Posterior cingulate gyrus (tissue), 11 donors: ENCODE results near the gene MAP3K20.
A peak's percentile ranks its signal among the peaks of the same experiment; 100 is the strongest.

ENCODE experiments used
- DNase-seq, 10 donors: peaks; one replicate each; pipeline versions ENCODE4 v3.0.0 to v3.0.0-alpha.2; 2020 to 2021; ENCODE audit warnings: mixed read lengths in 3 of 10
- intact Hi-C: fragments of 100-400 bp; cut with DNase I; formaldehyde crosslinking; loops from one replicate; pipeline ENCODE4 v1.15.1; 2023

Gene MAP3K20

DNA sequence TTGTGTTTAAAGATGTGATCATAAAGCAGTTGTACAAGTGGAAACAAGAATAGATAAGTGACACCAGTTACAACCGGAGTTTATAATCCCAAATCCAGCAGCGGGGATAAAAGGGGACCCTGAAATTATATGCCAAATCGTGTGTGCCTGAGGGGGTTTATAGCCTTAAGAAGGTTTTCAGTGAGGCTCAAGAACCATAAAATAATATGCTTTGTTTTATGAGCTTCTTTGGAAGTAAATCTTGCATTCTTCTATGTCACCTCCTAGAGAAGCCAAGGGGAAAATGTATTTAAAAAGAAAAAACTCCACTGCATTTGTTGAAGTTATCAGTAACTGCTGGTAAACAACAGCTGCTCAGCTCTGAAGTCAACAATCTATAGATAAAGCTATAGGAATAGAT lies 25.8 kb upstream of the MAP3K20 start:
- intact Hi-C loops = no loop called here

GRCh38 chr2:173050684-173051083 lies 25.0 kb upstream of the MAP3K20 start:
- intact Hi-C loops = no loop called here
- DNase-seq = no peak

More for the DNA sequence above, 25.8 kb upstream of the MAP3K20 start:
- DNase-seq = no peak

- intact Hi-C loops = no loop called here
- no peak for DNase-seq
These were observed 24.0 kb upstream of the MAP3K20 start for GRCh38 chr2:173051463-173052215.

GRCh38 chr2:173053043-173053699 lies 22.5 kb upstream of the MAP3K20 start:
- intact Hi-C loops = no loop called here
- no peak for DNase-seq

- intact Hi-C loops = no loop called here
- no peak for DNase-seq
These were observed 21.2 kb upstream of the MAP3K20 start for GRCh38 chr2:173054466-173054865.

DNA sequence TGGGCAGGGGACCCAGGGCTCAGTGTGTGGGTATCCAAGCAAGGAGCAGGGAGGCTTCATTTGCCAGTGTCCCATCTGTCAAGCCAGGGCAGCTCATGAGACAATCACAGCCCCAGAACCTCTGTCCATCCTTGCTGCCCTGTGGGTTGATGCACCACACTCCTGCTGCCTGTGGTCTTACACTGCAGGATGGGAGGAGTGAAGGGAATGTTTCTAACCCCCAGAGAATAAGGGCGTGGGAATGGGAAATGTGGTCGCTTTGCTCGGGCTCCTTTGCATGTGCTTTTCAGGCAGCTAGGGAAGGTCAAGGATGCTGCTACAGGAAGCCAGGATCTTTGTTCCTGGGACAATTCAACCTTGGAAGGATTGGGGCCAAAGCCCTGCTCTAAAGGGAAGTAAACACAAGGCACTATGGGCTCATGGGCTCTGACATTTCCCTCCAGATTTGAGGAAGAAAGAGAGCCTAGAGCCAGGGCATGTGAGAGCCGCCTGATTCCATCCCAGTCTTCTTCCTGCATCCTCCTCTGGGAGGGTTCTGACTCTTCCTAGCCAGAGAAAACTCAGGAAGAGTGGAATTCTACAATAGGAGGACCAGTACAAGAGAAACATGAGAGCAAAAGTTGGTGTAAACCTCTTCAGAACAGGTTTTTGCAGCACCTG lies 18.8 kb upstream of the MAP3K20 start:
- intact Hi-C loops = no loop called here
- DNase-seq = no peak

GRCh38 chr2:173058097-173058496 lies 17.5 kb upstream of the MAP3K20 start:
- no peak for DNase-seq
- intact Hi-C loops = no loop called here

DNA sequence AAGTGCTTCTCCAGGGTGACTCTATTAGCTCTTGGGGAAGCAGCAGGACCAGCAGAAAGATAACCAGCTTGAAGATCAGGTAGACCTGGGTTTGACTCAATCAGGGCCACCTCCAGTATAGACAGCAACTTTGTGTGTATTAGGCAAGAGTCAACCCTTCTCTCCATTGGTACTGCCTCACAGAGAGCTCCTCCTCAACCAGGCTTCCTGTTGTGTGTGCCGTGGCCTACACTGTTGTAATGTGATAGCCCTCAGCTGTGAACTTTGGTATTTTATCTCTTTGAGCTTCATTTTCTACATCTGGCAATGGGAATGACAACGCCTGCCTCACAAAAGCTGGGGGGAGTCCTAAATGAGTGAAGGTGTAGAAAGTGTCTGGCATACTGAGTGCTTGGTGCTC lies 17.0 kb upstream of the MAP3K20 start:
- intact Hi-C loops = no loop called here
- DNase-seq = no peak

GRCh38 chr2:173059292-173059691 lies 16.4 kb upstream of the MAP3K20 start:
- no peak for DNase-seq
- intact Hi-C loops = no loop called here

- intact Hi-C loops = no loop called here
- no peak for DNase-seq
These were observed 15.6 kb upstream of the MAP3K20 start for GRCh38 chr2:173059971-173060461.

DNA sequence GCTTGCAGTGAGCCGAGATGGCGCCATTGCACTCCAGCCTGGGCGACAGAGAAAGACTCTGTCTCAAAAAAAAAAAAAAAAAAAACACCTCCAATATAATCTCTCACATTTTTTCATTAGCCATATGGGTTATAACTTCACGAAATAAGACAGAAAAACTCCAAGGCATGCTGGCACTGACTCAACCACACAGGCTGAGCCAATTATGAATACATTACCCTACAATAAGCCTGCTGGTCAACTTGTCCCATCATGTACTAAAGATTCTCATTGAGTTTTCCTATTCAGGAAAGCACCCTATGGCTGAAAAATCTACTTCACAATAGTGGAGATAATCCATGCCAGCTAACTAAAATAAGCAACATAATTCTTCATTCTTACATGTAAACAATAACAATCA lies 12.8 kb upstream of the MAP3K20 start:
- no peak for DNase-seq
- intact Hi-C loops = no loop called here

DNA sequence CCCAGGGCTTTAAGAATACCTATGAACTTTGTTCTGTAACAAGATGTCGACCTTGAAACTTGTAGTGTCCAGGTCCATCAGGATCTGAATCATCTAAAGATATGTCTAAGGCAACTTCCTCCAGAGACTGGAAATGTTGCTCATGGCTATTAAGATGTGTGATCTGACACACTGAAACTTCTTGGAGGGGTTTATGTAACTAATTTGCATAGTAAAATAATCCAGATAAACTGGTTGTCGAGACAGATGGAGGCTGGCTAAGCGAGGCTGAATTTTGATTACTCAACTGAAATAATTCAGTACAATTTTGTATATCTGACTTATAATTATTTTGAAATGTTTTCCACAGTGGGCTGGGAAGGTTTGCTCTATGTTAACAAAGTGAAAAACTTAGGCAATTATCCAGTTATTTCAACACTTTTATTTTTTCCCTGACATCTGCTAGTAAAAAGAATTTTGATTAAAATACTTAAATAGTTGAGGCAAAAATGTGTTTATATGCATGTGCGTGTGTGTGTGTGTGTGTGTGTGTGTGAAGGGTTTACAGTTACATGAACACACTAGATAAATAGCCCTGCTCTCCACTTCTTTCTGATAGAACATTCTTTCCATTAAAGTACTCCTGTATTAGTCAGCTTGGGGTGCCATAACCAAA lies 11.4 kb upstream of the MAP3K20 start:
- no peak for DNase-seq
- intact Hi-C loops = no loop called here

GRCh38 chr2:173066887-173067676 lies 8.6 kb upstream of the MAP3K20 start:
- no peak for DNase-seq
- intact Hi-C loops = no loop called here

- intact Hi-C loops = no loop called here
- no peak for DNase-seq
These were observed 428 bp upstream of the MAP3K20 start for GRCh38 chr2:173075056-173075780.

GRCh38 chr2:173076581-173077345 lies 1.1 kb downstream of the MAP3K20 start:
- DNase-seq = peak in 5 of 10 donors; percentile 8 to 74 (median 16)

GRCh38 chr2:173077506-173078177 lies 2.0 kb downstream of the MAP3K20 start:
- intact Hi-C loops = no loop called here
- no peak for DNase-seq

More at GRCh38 chr2:173076581-173077345, 1.1 kb downstream of the MAP3K20 start:
- intact Hi-C loops = no loop called here

- intact Hi-C loops = no loop called here
- DNase-seq = no peak
These were observed 3.5 kb downstream of the MAP3K20 start for GRCh38 chr2:173079141-173079540.
